Measurements from ENCODE around the gene STAM2. TPM values are rescaled to one million over a fixed set of nuclear protein-coding genes. Genes with fewer than 3 reads are reported as not detected.

STAM2 gene
- total RNA-seq, 1 experiment from 2014 or later, result 28.1 TPM

GRCh38 chr2:152089238-152089637 lies 86.3 kb downstream of the STAM2 start:
- no TSS peak for BruUV-seq (replicated peaks)
- no peaks in the 10 kb centered on the region for H3K4me1 ChIP-seq (ENCODE audit: insufficient read depth, low read length, poor library complexity, severe bottlenecking)
- intact Hi-C loops (cut with micrococcal nuclease; ENCODE audit: unreplicated experiment), result no loop called here
- TF ChIP-seq CTCF (conservative IDR thresholded peaks at IDR 0.05; ENCODE audit: low read depth, low read length) (no peak), EZH2 (IDR thresholded peaks at IDR 0.05; ENCODE audit: borderline replicate concordance, low read depth, low read length, poor library complexity, severe bottlenecking) (no peak)
- no peaks in the 10 kb centered on the region for H3K9me3 ChIP-seq (ENCODE audit: low read depth, low read length, poor library complexity, severe bottlenecking)
- H3K4me3 ChIP-seq (ENCODE audit: low read depth, low read length, poor library complexity, severe bottlenecking), result no peak overlapping the region
- DNase-seq (ENCODE audit: low spot score), result no peak
- POLR2A ChIA-PET (ENCODE audit: low non-redundant PET), result interaction anchor here (0.6 kb wide), 1 partner anchor 517 kb away, joined by 7 read pairs; no protein-coding TSS in a partner anchor
- no peaks in the 10 kb centered on the region for H3K36me3 ChIP-seq (ENCODE audit: insufficient read depth, low read length, poor library complexity, severe bottlenecking)
- H3K27ac ChIP-seq (ENCODE audit: low read depth, low read length, poor library complexity, severe bottlenecking), result no peak overlapping the region
- peaks cover 2% of the 10 kb centered on the region for H3K27me3 ChIP-seq (replicated peaks; ENCODE audit: insufficient read depth, low read depth, low read length, poor library complexity)
- CTCF ChIA-PET, result no interaction called here

GRCh38 chr2:152088006-152088405 lies 87.6 kb downstream of the STAM2 start:
- no peak for DNase-seq (ENCODE audit: low spot score)
- Histone ChIP-seq H3K4me1 (ENCODE audit: insufficient read depth, low read length, poor library complexity, severe bottlenecking) (no peaks in the 10 kb centered on the region), H3K27ac (ENCODE audit: low read depth, low read length, poor library complexity, severe bottlenecking) (no peak overlapping the region), H3K4me3 (ENCODE audit: low read depth, low read length, poor library complexity, severe bottlenecking) (no peak overlapping the region), H3K9me3 (ENCODE audit: low read depth, low read length, poor library complexity, severe bottlenecking) (no peaks in the 10 kb centered on the region), H3K36me3 (ENCODE audit: insufficient read depth, low read length, poor library complexity, severe bottlenecking) (no peaks in the 10 kb centered on the region), H3K27me3 (replicated peaks; ENCODE audit: insufficient read depth, low read depth, low read length, poor library complexity) (no peaks in the 10 kb centered on the region)
- BruUV-seq (replicated peaks), result no TSS peak
- POLR2A ChIA-PET (ENCODE audit: low non-redundant PET), result no interaction called here
- CTCF ChIA-PET, result no interaction called here
- no peak for TF ChIP-seq CTCF (conservative IDR thresholded peaks at IDR 0.05; ENCODE audit: low read depth, low read length)
- no peak for TF ChIP-seq EZH2 (IDR thresholded peaks at IDR 0.05; ENCODE audit: borderline replicate concordance, low read depth, low read length, poor library complexity, severe bottlenecking)
- intact Hi-C loops (cut with micrococcal nuclease; ENCODE audit: unreplicated experiment), result no loop called here

- no peaks in the 10 kb centered on the region for H3K36me3 ChIP-seq (ENCODE audit: insufficient read depth, low read length, poor library complexity, severe bottlenecking)
- H3K9me3 ChIP-seq (ENCODE audit: low read depth, low read length, poor library complexity, severe bottlenecking), result no peaks in the 10 kb centered on the region
- H3K4me3 ChIP-seq (ENCODE audit: low read depth, low read length, poor library complexity, severe bottlenecking), result no peak overlapping the region
- CTCF ChIA-PET, result no interaction called here
- BruUV-seq (replicated peaks), result no TSS peak
- H3K4me1 ChIP-seq (ENCODE audit: insufficient read depth, low read length, poor library complexity, severe bottlenecking), result no peaks in the 10 kb centered on the region
- no peak for DNase-seq (ENCODE audit: low spot score)
- POLR2A ChIA-PET (ENCODE audit: low non-redundant PET), result no interaction called here
- intact Hi-C loops (cut with micrococcal nuclease; ENCODE audit: unreplicated experiment), result no loop called here
- no peaks in the 10 kb centered on the region for H3K27me3 ChIP-seq (replicated peaks; ENCODE audit: insufficient read depth, low read depth, low read length, poor library complexity)
- H3K27ac ChIP-seq (ENCODE audit: low read depth, low read length, poor library complexity, severe bottlenecking), result no peak overlapping the region
- TF ChIP-seq EZH2 (IDR thresholded peaks at IDR 0.05; ENCODE audit: borderline replicate concordance, low read depth, low read length, poor library complexity, severe bottlenecking), result no peak
- TF ChIP-seq CTCF (conservative IDR thresholded peaks at IDR 0.05; ENCODE audit: low read depth, low read length), result no peak
Observed at GRCh38 chr2:152086231-152086630, 89.3 kb downstream of the STAM2 start.

Measured in A673 (cell line).